ENCODE data around the gene MS4A14. TPM values are rescaled to one million over a fixed set of nuclear protein-coding genes. Genes with fewer than 3 reads are reported as not detected.
A peak's percentile ranks its signal among the peaks of the same experiment; 100 is the strongest.

MS4A14 gene
- total and polyA plus RNA-seq, 2 donors (not counting 1 experiment from before 2014, with no cell fraction given), result 3.4 to 5.4 TPM

- ATAC-seq (ENCODE audit: low read depth), result no peak
- peaks cover 0 to 6% (median 2%) of the 10 kb centered on the region in 3 donors for H3K9me3 ChIP-seq (ENCODE audit: control extremely low read depth in 1 of 3, control insufficient read depth in 2 of 3, insufficient read depth in 1 of 3, low read length in 2 of 3)
- no peaks in the 10 kb centered on the region for H4K20me1 ChIP-seq (ENCODE audit: control insufficient read depth, insufficient read depth, low read length, poor library complexity, severe bottlenecking)
- H3K27ac ChIP-seq (ENCODE audit: low read length in 2 of 2), result no peak overlapping the region
- no peak overlapping the region for H3K4me2 ChIP-seq (replicated peaks; ENCODE audit: low read depth, low read length, poor library complexity, severe bottlenecking)
- TF ChIP-seq EZH2 (IDR thresholded peaks at IDR 0.05; ENCODE audit: borderline replicate concordance, insufficient read depth, low read depth, low read length, poor library complexity, severe bottlenecking) (no peak), CTCF (IDR thresholded peaks at IDR 0.05) (no peak)
- H3K4me3 Mint-ChIP-seq, result no peak overlapping the region
- H3K27ac Mint-ChIP-seq, result peak overlapping the region; percentile 4
- POLR2A ChIA-PET, result no interaction called here
- H2AFZ ChIP-seq (ENCODE audit: insufficient read depth, low read depth, low read length, poor library complexity, severe bottlenecking), result no peak overlapping the region
- H3K79me2 ChIP-seq (ENCODE audit: control insufficient read depth, insufficient read depth, low read length), result peaks cover 67% of the 10 kb centered on the region
- peaks cover 3% of the 10 kb centered on the region for H3K9me3 Mint-ChIP-seq (ENCODE audit: insufficient read depth)
- H3K4me1 Mint-ChIP-seq, result peaks cover 76% of the 10 kb centered on the region
- H3K27me3 ChIP-seq (replicated peaks in 1 of 4; ENCODE audit: control extremely low read depth in 1 of 4, control insufficient read depth in 3 of 4, insufficient read depth in 4 of 4, low read length in 3 of 4), result no peaks in the 10 kb centered on the region
- H3K27me3 Mint-ChIP-seq, result no peaks in the 10 kb centered on the region
- no peak overlapping the region for H3K4me3 ChIP-seq (ENCODE audit: control extremely low read depth in 1 of 5, extremely low read depth in 1 of 5, insufficient read depth in 1 of 5, low read depth in 2 of 5, low read length in 4 of 5)
- intact Hi-C loops (cut with micrococcal nuclease), result no loop called here
- DNase-seq, result no peak
- H3K36me3 ChIP-seq (replicated peaks in 1 of 2; ENCODE audit: control extremely low read depth in 1 of 2, control insufficient read depth in 1 of 2, extremely low read depth in 1 of 2, insufficient read depth in 2 of 2, low read length in 1 of 2), result no peaks in the 10 kb centered on the region
- CTCF ChIA-PET, result interaction anchor here (0.7 to 13.3 kb wide), 6 partner anchors 8 to 248 kb away, joined by 3 to 257 read pairs (median 6); partner anchors contain the start of genes MS4A1 and MS4A7
- no peak overlapping the region for H3K9ac ChIP-seq (ENCODE audit: low read length)
- WGBS (ENCODE audit: insufficient coverage), result 86% methylated on average over 1 of the region's 2 CpGs
- H3K4me1 ChIP-seq (ENCODE audit: control insufficient read depth in 2 of 2, insufficient read depth in 2 of 2, low read length in 2 of 2), result peaks cover 58 to 59% of the 10 kb centered on the region in 2 donors
Observed at GRCh38 chr11:60370252-60370810, 25.9 kb upstream of the MS4A14 start.

- H3K27ac Mint-ChIP-seq, result no peak overlapping the region
- no peaks in the 10 kb centered on the region for H3K36me3 ChIP-seq (replicated peaks in 1 of 2; ENCODE audit: control extremely low read depth in 1 of 2, control insufficient read depth in 1 of 2, extremely low read depth in 1 of 2, insufficient read depth in 2 of 2, low read length in 1 of 2)
- H3K79me2 ChIP-seq (ENCODE audit: control insufficient read depth, insufficient read depth, low read length), result peaks cover 68% of the 10 kb centered on the region
- intact Hi-C loops (cut with micrococcal nuclease), result no loop called here
- TF ChIP-seq EZH2 (IDR thresholded peaks at IDR 0.05; ENCODE audit: borderline replicate concordance, insufficient read depth, low read depth, low read length, poor library complexity, severe bottlenecking) (no peak), CTCF (IDR thresholded peaks at IDR 0.05) (no peak)
- DNase-seq (no peak), ATAC-seq (ENCODE audit: low read depth) (no peak)
- no peaks in the 10 kb centered on the region for H4K20me1 ChIP-seq (ENCODE audit: control insufficient read depth, insufficient read depth, low read length, poor library complexity, severe bottlenecking)
- ChIA-PET CTCF (interaction anchor here (1.3 to 13.3 kb wide), 5 partner anchors 7 to 248 kb away, joined by 4 to 257 read pairs (median 6); partner anchors contain the start of genes MS4A1 and MS4A7), POLR2A (no interaction called here)
- no peaks in the 10 kb centered on the region for H3K27me3 Mint-ChIP-seq
- peaks cover 75% of the 10 kb centered on the region for H3K4me1 Mint-ChIP-seq
- WGBS (ENCODE audit: insufficient coverage), result 100% methylated on average over 3 of the region's 5 CpGs
- H3K4me1 ChIP-seq (ENCODE audit: control insufficient read depth in 2 of 2, insufficient read depth in 2 of 2, low read length in 2 of 2), result peaks cover 55 to 57% of the 10 kb centered on the region in 2 donors
- no peak overlapping the region for H3K4me3 Mint-ChIP-seq
- no peak overlapping the region for H3K4me3 ChIP-seq (ENCODE audit: control extremely low read depth in 1 of 5, extremely low read depth in 1 of 5, insufficient read depth in 1 of 5, low read depth in 2 of 5, low read length in 4 of 5)
- no peak overlapping the region for H3K27ac ChIP-seq (ENCODE audit: low read length in 2 of 2)
- no peak overlapping the region for H3K9ac ChIP-seq (ENCODE audit: low read length)
- H2AFZ ChIP-seq (ENCODE audit: insufficient read depth, low read depth, low read length, poor library complexity, severe bottlenecking), result no peak overlapping the region
- peaks cover 0 to 9% (median 2%) of the 10 kb centered on the region in 3 donors for H3K9me3 ChIP-seq (ENCODE audit: control extremely low read depth in 1 of 3, control insufficient read depth in 2 of 3, insufficient read depth in 1 of 3, low read length in 2 of 3)
- no peaks in the 10 kb centered on the region for H3K27me3 ChIP-seq (replicated peaks in 1 of 4; ENCODE audit: control extremely low read depth in 1 of 4, control insufficient read depth in 3 of 4, insufficient read depth in 4 of 4, low read length in 3 of 4)
- H3K4me2 ChIP-seq (replicated peaks; ENCODE audit: low read depth, low read length, poor library complexity, severe bottlenecking), result no peak overlapping the region
- peaks cover 3% of the 10 kb centered on the region for H3K9me3 Mint-ChIP-seq (ENCODE audit: insufficient read depth)
Observed at GRCh38 chr11:60370811-60371298, 25.4 kb upstream of the MS4A14 start.
